ENCODE data around the gene TMEM163. TPM values are rescaled to one million over a fixed set of nuclear protein-coding genes. Genes with fewer than 3 reads are reported as not detected.

TMEM163 gene
- total and polyA plus RNA-seq, 7 donors: 0.28 to 2.6 (median 1.1) TPM; not detected in 1

GRCh38 chr2:134578316-134578715 is 140.5 kb downstream of the TMEM163 start:
- Histone ChIP-seq H3K4me3 (no peak overlapping the region), H3K9me3 (no peaks in the 10 kb centered on the region), H3K27ac (no peak overlapping the region), H3K27me3 (no peaks in the 10 kb centered on the region), H3K4me1 (no peaks in the 10 kb centered on the region), H3K36me3 (no peaks in the 10 kb centered on the region)
- 80 to 84% methylated on average over 7 of the region's 7 CpGs for WGBS, 2 donors
- intact Hi-C loops (cut with DNase I): no loop called here
- TF ChIP-seq POLR2AphosphoS5 (IDR thresholded peaks at IDR 0.05) (no peak), EP300 (IDR thresholded peaks at IDR 0.05) (no peak), POLR2A (IDR thresholded peaks at IDR 0.05) (no peak)
- TF ChIP-seq, protein P1, sequence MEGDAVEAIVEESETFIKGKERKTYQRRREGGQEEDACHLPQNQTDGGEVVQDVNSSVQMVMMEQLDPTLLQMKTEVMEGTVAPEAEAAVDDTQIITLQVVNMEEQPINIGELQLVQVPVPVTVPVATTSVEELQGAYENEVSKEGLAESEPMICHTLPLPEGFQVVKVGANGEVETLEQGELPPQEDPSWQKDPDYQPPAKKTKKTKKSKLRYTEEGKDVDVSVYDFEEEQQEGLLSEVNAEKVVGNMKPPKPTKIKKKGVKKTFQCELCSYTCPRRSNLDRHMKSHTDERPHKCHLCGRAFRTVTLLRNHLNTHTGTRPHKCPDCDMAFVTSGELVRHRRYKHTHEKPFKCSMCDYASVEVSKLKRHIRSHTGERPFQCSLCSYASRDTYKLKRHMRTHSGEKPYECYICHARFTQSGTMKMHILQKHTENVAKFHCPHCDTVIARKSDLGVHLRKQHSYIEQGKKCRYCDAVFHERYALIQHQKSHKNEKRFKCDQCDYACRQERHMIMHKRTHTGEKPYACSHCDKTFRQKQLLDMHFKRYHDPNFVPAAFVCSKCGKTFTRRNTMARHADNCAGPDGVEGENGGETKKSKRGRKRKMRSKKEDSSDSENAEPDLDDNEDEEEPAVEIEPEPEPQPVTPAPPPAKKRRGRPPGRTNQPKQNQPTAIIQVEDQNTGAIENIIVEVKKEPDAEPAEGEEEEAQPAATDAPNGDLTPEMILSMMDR (IDR thresholded peaks at IDR 0.05): no peak
- no peak for DNase-seq

- H3K4me3 ChIP-seq: no peak overlapping the region
- H3K27ac ChIP-seq: no peak overlapping the region
- H3K4me1 ChIP-seq: no peaks in the 10 kb centered on the region
- TF ChIP-seq POLR2A (IDR thresholded peaks at IDR 0.05): no peak
- no peaks in the 10 kb centered on the region for H3K36me3 ChIP-seq
- H3K27me3 ChIP-seq: no peaks in the 10 kb centered on the region
- DNase-seq: no peak
- intact Hi-C loops (cut with DNase I): no loop called here
- H3K9me3 ChIP-seq: no peaks in the 10 kb centered on the region
Observed at GRCh38 chr2:134576478-134576877, 142.3 kb downstream of the TMEM163 start.

- Histone ChIP-seq H3K36me3 (no peaks in the 10 kb centered on the region), H3K9me3 (no peaks in the 10 kb centered on the region), H3K27me3 (no peaks in the 10 kb centered on the region), H3K4me3 (no peak overlapping the region), H3K27ac (no peak overlapping the region), H3K4me1 (no peaks in the 10 kb centered on the region)
- WGBS, 2 donors: 89 to 95% methylated on average over 5 of the region's 5 CpGs
- intact Hi-C loops (cut with DNase I): no loop called here
- no peak for DNase-seq
- TF ChIP-seq, protein P1 (IDR thresholded peaks at IDR 0.05): no peak
- TF ChIP-seq EP300 (IDR thresholded peaks at IDR 0.05): no peak
- TF ChIP-seq POLR2AphosphoS5 (IDR thresholded peaks at IDR 0.05): no peak
- no peak for TF ChIP-seq POLR2A (IDR thresholded peaks at IDR 0.05)
Observed at GRCh38 chr2:134575888-134576287, 142.9 kb downstream of the TMEM163 start.

- no peaks in the 10 kb centered on the region for H3K4me1 ChIP-seq
- no peaks in the 10 kb centered on the region for H3K9me3 ChIP-seq
- H3K27me3 ChIP-seq: no peaks in the 10 kb centered on the region
- H3K27ac ChIP-seq: no peak overlapping the region
- TF ChIP-seq, protein P1 (IDR thresholded peaks at IDR 0.05): no peak
- TF ChIP-seq POLR2AphosphoS5 (IDR thresholded peaks at IDR 0.05) (no peak), POLR2A (IDR thresholded peaks at IDR 0.05) (no peak), EP300 (IDR thresholded peaks at IDR 0.05) (no peak)
- no peaks in the 10 kb centered on the region for H3K36me3 ChIP-seq
- intact Hi-C loops (cut with DNase I): no loop called here
- WGBS, 2 donors: 65 to 74% methylated on average over 10 of the region's 10 CpGs
- no peak for DNase-seq
- H3K4me3 ChIP-seq: no peak overlapping the region
Observed at GRCh38 chr2:134574611-134575330, 144.0 kb downstream of the TMEM163 start.

DNA sequence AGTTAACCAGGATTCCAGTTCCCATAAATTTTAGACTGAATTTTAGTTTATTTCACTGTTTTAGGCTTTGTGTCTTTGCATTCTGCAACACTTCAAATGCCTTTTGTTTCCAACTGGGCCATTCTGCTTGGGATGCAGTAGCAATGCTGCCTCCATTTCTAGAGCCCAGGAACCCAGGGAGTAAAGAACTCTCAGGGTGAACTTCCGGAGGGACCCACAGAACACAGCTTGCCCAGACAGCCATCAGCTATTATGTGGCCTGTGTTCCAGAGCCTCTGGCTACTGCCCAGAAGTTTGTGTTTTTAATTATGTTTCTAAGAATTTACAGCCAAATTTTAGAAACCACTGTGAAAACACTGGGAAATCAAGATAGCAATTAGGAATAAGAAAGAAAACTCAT is 145.1 kb downstream of the TMEM163 start:
- TF ChIP-seq, protein P1 (IDR thresholded peaks at IDR 0.05): no peak
- TF ChIP-seq EP300 (IDR thresholded peaks at IDR 0.05) (no peak), POLR2A (IDR thresholded peaks at IDR 0.05) (no peak), POLR2AphosphoS5 (IDR thresholded peaks at IDR 0.05) (no peak)
- no peaks in the 10 kb centered on the region for H3K27me3 ChIP-seq
- no peaks in the 10 kb centered on the region for H3K9me3 ChIP-seq
- 92 to 95% methylated on average over 1 of the region's 1 CpG for WGBS, 2 donors
- H3K36me3 ChIP-seq: no peaks in the 10 kb centered on the region
- intact Hi-C loops (cut with DNase I): no loop called here
- no peak overlapping the region for H3K4me3 ChIP-seq
- H3K4me1 ChIP-seq: no peaks in the 10 kb centered on the region
- H3K27ac ChIP-seq: no peak overlapping the region
- DNase-seq: no peak
